ENCODE results near the gene MFSD1. TPM values are rescaled to one million over a fixed set of nuclear protein-coding genes. Genes with fewer than 3 reads are reported as not detected.

Gene MFSD1
- total and polyA plus RNA-seq, 2 donors (not counting 1 experiment from before 2014, with no cell fraction given) = 16.4 to 31.8 TPM

DNA sequence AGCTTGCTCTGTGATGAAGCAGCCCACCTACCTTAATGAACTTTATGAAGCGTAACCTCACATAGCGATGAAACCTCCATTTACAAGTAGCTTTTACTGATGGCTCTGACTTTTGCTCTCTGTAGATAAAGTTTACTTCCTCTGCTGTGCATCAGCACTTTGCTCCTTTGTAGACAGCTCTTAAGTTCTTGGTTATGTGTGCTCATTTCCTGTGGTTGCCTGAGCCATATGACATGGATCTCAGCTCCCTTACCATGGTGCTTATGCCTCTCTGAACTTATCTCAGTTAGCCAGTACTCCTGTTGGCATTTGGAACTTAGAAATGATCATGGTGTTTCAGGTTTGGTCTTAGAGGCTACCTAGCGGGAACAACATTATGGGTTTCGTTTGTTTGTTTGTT is 7.8 kb downstream of the MFSD1 start:
- Histone ChIP-seq H3K27ac (ENCODE audit: low read length in 2 of 2) (no peak overlapping the region), H3K36me3 (replicated peaks in 1 of 2; ENCODE audit: control extremely low read depth in 1 of 2, control insufficient read depth in 1 of 2, extremely low read depth in 1 of 2, insufficient read depth in 2 of 2, low read length in 1 of 2) (peaks cover 7 to 80% of the 10 kb centered on the region in 2 experiments), H3K4me1 (ENCODE audit: control insufficient read depth in 2 of 2, insufficient read depth in 2 of 2, low read length in 2 of 2) (no peaks in the 10 kb centered on the region), H2AFZ (ENCODE audit: insufficient read depth, low read depth, low read length, poor library complexity, severe bottlenecking) (no peak overlapping the region), H3K9ac (ENCODE audit: low read length) (no peak overlapping the region), H3K79me2 (ENCODE audit: control insufficient read depth, insufficient read depth, low read length) (peaks cover 22% of the 10 kb centered on the region), H4K20me1 (ENCODE audit: control insufficient read depth, insufficient read depth, low read length, poor library complexity, severe bottlenecking) (peaks cover 22% of the 10 kb centered on the region), H3K4me2 (replicated peaks; ENCODE audit: low read depth, low read length, poor library complexity, severe bottlenecking) (no peak overlapping the region), H3K9me3 (ENCODE audit: control extremely low read depth in 1 of 3, control insufficient read depth in 2 of 3, insufficient read depth in 1 of 3, low read length in 2 of 3) (no peaks in the 10 kb centered on the region), H3K4me3 (ENCODE audit: control extremely low read depth in 1 of 5, extremely low read depth in 1 of 5, insufficient read depth in 1 of 5, low read depth in 2 of 5, low read length in 4 of 5) (no peak overlapping the region), H3K27me3 (replicated peaks in 1 of 4; ENCODE audit: control extremely low read depth in 1 of 4, control insufficient read depth in 3 of 4, insufficient read depth in 4 of 4, low read length in 3 of 4) (no peaks in the 10 kb centered on the region)
- 100% methylated on average over 2 of the region's 4 CpGs for WGBS (ENCODE audit: insufficient coverage)
- Mint-ChIP-seq H3K27me3 (no peaks in the 10 kb centered on the region), H3K4me3 (no peak overlapping the region), H3K4me1 (peaks cover 12% of the 10 kb centered on the region), H3K27ac (no peak overlapping the region), H3K9me3 (ENCODE audit: insufficient read depth) (no peaks in the 10 kb centered on the region)
- no peak for ATAC-seq (ENCODE audit: low read depth)
- DNase-seq = no peak
- POLR2A ChIA-PET = no interaction called here
- CTCF ChIA-PET = interaction anchor here (0.6 to 2.7 kb wide), 3 partner anchors 15 to 1600 kb away, joined by 4 to 9 read pairs (median 4); no protein-coding TSS in a partner anchor
- TF ChIP-seq, protein P1, sequence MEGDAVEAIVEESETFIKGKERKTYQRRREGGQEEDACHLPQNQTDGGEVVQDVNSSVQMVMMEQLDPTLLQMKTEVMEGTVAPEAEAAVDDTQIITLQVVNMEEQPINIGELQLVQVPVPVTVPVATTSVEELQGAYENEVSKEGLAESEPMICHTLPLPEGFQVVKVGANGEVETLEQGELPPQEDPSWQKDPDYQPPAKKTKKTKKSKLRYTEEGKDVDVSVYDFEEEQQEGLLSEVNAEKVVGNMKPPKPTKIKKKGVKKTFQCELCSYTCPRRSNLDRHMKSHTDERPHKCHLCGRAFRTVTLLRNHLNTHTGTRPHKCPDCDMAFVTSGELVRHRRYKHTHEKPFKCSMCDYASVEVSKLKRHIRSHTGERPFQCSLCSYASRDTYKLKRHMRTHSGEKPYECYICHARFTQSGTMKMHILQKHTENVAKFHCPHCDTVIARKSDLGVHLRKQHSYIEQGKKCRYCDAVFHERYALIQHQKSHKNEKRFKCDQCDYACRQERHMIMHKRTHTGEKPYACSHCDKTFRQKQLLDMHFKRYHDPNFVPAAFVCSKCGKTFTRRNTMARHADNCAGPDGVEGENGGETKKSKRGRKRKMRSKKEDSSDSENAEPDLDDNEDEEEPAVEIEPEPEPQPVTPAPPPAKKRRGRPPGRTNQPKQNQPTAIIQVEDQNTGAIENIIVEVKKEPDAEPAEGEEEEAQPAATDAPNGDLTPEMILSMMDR (IDR thresholded peaks at IDR 0.05) = no peak
- TF ChIP-seq EZH2 (IDR thresholded peaks at IDR 0.05; ENCODE audit: borderline replicate concordance, insufficient read depth, low read depth, low read length, poor library complexity, severe bottlenecking) = no peak
- intact Hi-C loops (cut with micrococcal nuclease) = no loop called here

DNA sequence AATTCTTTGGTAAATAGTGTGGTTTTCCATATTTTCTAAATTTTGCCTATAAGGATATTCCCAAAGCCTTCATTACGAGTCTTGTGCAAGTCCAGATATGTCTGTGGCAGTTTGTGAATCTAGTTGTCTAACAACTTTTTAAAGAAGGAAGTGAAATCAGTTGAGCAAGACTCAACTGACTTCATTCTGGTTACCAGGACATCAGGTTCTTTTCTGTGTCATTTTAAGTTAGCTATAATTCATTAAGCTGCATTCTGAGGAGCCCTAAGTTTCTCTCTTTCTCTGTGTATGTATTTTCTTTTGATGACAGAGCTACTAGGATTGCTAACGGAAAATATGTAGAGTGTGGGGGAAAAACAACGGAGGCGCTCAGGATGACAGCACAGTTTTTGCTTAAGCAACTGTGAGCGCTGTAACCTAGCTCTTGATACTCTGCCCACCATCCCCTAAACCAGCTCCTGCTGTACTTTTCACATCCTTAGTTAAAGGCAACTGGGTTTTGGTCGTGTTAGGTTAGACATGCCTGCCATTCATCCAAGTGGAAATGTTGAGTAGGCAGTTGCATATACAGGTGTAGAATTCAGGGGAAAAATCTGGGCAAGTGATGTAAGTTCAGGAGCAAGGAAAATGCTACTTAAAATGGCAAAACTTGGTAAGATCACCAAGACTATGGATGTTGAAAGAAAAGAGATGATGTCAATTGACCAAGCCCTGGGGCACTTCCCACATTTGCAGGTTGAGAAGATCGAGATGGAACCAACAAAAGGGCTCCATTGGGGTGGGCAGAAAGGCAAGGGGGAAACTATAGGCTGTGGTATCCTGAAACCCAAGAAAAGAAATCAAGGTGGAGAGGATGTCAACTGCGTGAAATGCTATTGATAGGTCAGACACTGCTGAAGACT is 9.2 kb downstream of the MFSD1 start:
- 100% methylated on average over 1 of the region's 8 CpGs for WGBS (ENCODE audit: insufficient coverage)
- Histone ChIP-seq H4K20me1 (ENCODE audit: control insufficient read depth, insufficient read depth, low read length, poor library complexity, severe bottlenecking) (peaks cover 16% of the 10 kb centered on the region), H3K27ac (ENCODE audit: low read length in 2 of 2) (no peak overlapping the region), H3K36me3 (replicated peaks in 1 of 2; ENCODE audit: control extremely low read depth in 1 of 2, control insufficient read depth in 1 of 2, extremely low read depth in 1 of 2, insufficient read depth in 2 of 2, low read length in 1 of 2) (peaks cover 9 to 74% of the 10 kb centered on the region in 2 experiments), H3K4me3 (ENCODE audit: control extremely low read depth in 1 of 5, extremely low read depth in 1 of 5, insufficient read depth in 1 of 5, low read depth in 2 of 5, low read length in 4 of 5) (no peak overlapping the region), H3K4me1 (ENCODE audit: control insufficient read depth in 2 of 2, insufficient read depth in 2 of 2, low read length in 2 of 2) (no peaks in the 10 kb centered on the region), H3K9me3 (ENCODE audit: control extremely low read depth in 1 of 3, control insufficient read depth in 2 of 3, insufficient read depth in 1 of 3, low read length in 2 of 3) (no peaks in the 10 kb centered on the region), H3K4me2 (replicated peaks; ENCODE audit: low read depth, low read length, poor library complexity, severe bottlenecking) (no peak overlapping the region), H2AFZ (ENCODE audit: insufficient read depth, low read depth, low read length, poor library complexity, severe bottlenecking) (no peak overlapping the region), H3K27me3 (replicated peaks in 1 of 4; ENCODE audit: control extremely low read depth in 1 of 4, control insufficient read depth in 3 of 4, insufficient read depth in 4 of 4, low read length in 3 of 4) (no peaks in the 10 kb centered on the region), H3K9ac (ENCODE audit: low read length) (no peak overlapping the region), H3K79me2 (ENCODE audit: control insufficient read depth, insufficient read depth, low read length) (peaks cover 10% of the 10 kb centered on the region)
- POLR2A ChIA-PET = no interaction called here
- Mint-ChIP-seq H3K27ac (no peak overlapping the region), H3K27me3 (no peaks in the 10 kb centered on the region), H3K4me1 (peaks cover 5% of the 10 kb centered on the region), H3K9me3 (ENCODE audit: insufficient read depth) (no peaks in the 10 kb centered on the region), H3K4me3 (no peak overlapping the region)
- CTCF ChIA-PET = interaction anchor here (1.1 to 2.7 kb wide), 3 partner anchors 16 to 18 kb away, joined by 3 to 9 read pairs (median 3); no protein-coding TSS in a partner anchor
- TF ChIP-seq EZH2 (IDR thresholded peaks at IDR 0.05; ENCODE audit: borderline replicate concordance, insufficient read depth, low read depth, low read length, poor library complexity, severe bottlenecking) = no peak
- TF ChIP-seq, protein P1 (IDR thresholded peaks at IDR 0.05) = no peak
- DNase-seq (no peak), ATAC-seq (ENCODE audit: low read depth) (no peak)
- intact Hi-C loops (cut with micrococcal nuclease) = no loop called here
